Mucosa of rectum (tissue), 2 donors: Measurements from ENCODE around the gene PCDH9.

Source experiments
- H3K27ac ChIP-seq, 2 donors: one replicate each; pipeline ENCODE4 v1.7.0; 2013; ENCODE audit warnings: inconsistent platforms in 2 of 2, low read depth in 2 of 2, low read length in 2 of 2
- H3K27me3 ChIP-seq, 2 donors: one replicate each; pipeline ENCODE4 v1.7.0; 2013; ENCODE audit warnings: low read length in 2 of 2; ENCODE audit not compliant: control insufficient read depth in 2 of 2, insufficient read depth in 2 of 2
- H3K36me3 ChIP-seq, 2 donors: one replicate each; pipeline ENCODE4 v1.7.0; 2013; ENCODE audit warnings: low read length in 2 of 2; ENCODE audit not compliant: control insufficient read depth in 2 of 2, insufficient read depth in 2 of 2
- H3K4me1 ChIP-seq, 2 donors: one replicate each; pipeline ENCODE4 v1.7.0; 2013; ENCODE audit warnings: low read length in 2 of 2, mild to moderate bottlenecking in 1 of 2; ENCODE audit not compliant: control insufficient read depth in 2 of 2, insufficient read depth in 2 of 2
- H3K4me3 ChIP-seq, 2 donors: one replicate each; pipeline ENCODE4 v1.7.0; 2013; ENCODE audit warnings: low read length in 2 of 2
- H3K9ac ChIP-seq, 2 donors: one replicate each; pipeline ENCODE4 v1.7.0; 2013; ENCODE audit warnings: low read length in 2 of 2, low read depth in 1 of 2, mild to moderate bottlenecking in 1 of 2
- H3K9me3 ChIP-seq, 2 donors: one replicate each; pipeline ENCODE4 v1.7.0; 2013; ENCODE audit warnings: low read length in 2 of 2; ENCODE audit not compliant: control insufficient read depth in 2 of 2
- donor health status: healthy.
- donor health status: Normal muscosa, but diverticular disease.

PCDH9 gene

DNA sequence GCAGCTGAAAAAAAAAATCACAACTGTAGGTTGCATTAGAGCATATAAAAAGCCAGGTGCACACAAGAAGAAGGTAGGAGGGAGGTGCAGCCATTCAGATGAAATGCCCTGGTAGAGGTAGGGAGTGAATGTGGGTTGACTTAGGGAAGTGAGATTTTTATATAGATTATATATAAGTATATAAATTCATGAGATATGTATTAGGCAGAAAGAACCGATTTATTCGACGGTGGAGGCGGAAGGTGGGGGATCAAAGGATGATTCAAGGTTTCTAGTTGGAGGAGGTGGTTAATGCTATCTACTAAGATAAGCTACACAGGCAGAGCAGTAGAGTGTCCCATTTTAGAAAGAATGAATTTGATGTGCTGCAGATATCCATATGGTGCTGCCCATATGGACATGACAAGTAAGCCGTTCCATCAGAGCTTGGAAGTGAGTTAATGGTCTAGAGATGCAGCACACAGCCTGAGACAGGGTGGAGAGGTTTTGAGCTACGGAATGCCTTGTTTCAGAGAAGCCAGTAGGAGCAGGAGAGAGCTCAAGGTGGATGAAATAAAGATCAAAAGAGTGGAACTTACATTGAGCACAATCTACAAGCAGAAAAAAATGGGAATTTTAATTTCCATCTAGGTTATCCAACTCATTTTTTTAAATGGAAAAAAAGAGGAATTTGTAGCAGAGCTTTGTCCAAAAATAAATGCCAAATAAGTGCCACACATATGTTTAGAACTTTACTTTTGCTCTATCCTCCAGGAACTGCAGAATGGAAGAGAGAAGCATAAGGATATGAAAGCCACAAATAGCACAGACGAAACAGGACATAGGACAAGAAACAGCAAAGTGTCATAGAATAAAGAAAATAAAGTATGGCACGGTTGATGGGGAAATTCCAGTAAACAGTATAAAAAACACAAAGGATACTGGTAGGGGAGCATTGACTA lies 177.3 kb downstream of the PCDH9 start:
- Histone ChIP-seq H3K27ac (no peak overlapping the region), H3K9ac (no peak overlapping the region), H3K27me3 (no peaks in the 10 kb centered on the region), H3K9me3 (no peaks in the 10 kb centered on the region), H3K4me3 (no peak overlapping the region), H3K36me3 (no peaks in the 10 kb centered on the region), H3K4me1 (no peaks in the 10 kb centered on the region)

DNA sequence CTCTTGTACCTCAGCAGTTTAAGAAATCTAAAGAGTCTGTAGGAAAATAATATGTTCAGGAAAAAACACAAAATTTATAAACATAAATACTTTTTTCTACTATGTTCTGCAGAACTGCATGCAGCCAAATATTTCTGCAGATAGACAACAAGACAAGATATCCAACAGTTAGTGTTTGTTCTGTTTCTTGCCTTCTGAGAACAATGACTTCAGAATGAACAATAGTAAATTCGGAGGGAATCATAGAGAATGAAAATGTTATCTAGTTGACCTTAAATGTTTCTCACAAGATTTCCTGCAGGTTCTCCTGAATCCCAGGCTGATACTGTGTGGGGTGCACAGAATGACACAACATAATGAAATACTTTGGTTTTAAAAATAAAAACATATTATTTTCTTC lies 180.4 kb downstream of the PCDH9 start:
- no peaks in the 10 kb centered on the region for H3K27me3 ChIP-seq
- H3K9ac ChIP-seq: no peak overlapping the region
- H3K4me3 ChIP-seq: no peak overlapping the region
- H3K4me1 ChIP-seq: no peaks in the 10 kb centered on the region
- no peaks in the 10 kb centered on the region for H3K9me3 ChIP-seq
- no peak overlapping the region for H3K27ac ChIP-seq
- no peaks in the 10 kb centered on the region for H3K36me3 ChIP-seq

DNA sequence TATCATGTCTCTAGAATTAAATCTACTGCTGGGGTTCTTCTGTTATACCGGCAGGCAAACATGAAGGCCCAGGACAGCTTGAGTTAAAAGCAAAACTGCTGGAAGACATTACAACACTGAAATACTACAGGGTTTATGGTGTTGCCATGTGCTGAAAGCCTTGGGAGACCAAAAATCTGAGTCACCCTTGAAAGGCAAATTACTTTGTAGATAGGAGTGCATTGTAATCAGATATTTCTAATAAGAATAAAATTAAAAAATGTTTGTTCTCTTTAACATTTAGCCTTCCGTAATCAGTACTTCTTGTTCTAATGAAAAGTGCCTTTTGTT lies 181.3 kb downstream of the PCDH9 start:
- H3K9me3 ChIP-seq: no peaks in the 10 kb centered on the region
- no peaks in the 10 kb centered on the region for H3K36me3 ChIP-seq
- no peaks in the 10 kb centered on the region for H3K4me1 ChIP-seq
- no peak overlapping the region for H3K9ac ChIP-seq
- no peak overlapping the region for H3K27ac ChIP-seq
- H3K27me3 ChIP-seq: no peaks in the 10 kb centered on the region
- no peak overlapping the region for H3K4me3 ChIP-seq

- no peak overlapping the region for H3K4me3 ChIP-seq
- no peak overlapping the region for H3K27ac ChIP-seq
- no peak overlapping the region for H3K9ac ChIP-seq
- H3K36me3 ChIP-seq: no peaks in the 10 kb centered on the region
- H3K27me3 ChIP-seq: no peaks in the 10 kb centered on the region
- no peaks in the 10 kb centered on the region for H3K9me3 ChIP-seq
- no peaks in the 10 kb centered on the region for H3K4me1 ChIP-seq
These were observed 181.9 kb downstream of the PCDH9 start for GRCh38 chr13:67048084-67048820.

DNA sequence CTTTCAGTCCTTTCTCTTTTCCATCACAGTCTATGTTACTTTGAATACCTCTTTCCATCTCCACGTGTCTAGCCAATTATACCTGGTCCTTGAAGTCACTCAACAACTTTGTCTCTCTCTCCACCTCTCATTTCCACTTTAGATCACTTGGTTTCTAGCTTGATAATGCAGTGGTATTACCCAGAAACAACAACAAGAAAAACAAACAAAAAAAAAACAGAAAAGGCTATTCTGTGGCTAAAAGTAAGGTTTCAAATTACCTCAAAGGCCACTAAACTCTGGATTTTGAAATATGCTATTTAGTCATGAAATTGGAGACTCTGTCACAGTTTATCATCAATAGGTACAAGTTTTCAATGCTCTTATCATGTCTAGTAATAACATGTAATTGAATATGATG lies 184.8 kb downstream of the PCDH9 start:
- Histone ChIP-seq H3K27ac (no peak overlapping the region), H3K9ac (no peak overlapping the region), H3K27me3 (no peaks in the 10 kb centered on the region), H3K36me3 (no peaks in the 10 kb centered on the region), H3K9me3 (no peaks in the 10 kb centered on the region), H3K4me3 (no peak overlapping the region), H3K4me1 (no peaks in the 10 kb centered on the region)

DNA sequence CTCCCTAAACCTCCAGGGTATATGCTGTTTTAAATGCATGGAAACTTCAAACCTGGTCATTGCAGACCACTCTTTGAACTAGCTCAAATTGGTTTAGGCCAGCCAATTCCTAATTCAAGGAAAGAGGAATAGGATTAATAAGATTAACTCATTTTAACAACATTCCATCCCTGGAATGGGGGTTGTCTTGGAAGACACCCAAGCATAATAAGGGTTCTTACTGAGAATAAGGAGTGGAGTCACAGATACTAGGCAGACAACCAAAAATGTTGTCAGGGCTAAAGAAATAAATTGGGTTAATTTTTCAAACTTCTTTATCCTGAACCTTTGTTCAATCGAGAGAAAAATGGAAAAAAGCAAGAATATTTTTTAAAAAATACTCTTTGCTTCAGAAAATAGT lies 186.2 kb downstream of the PCDH9 start:
- H3K4me3 ChIP-seq: no peak overlapping the region
- H3K9ac ChIP-seq: no peak overlapping the region
- H3K36me3 ChIP-seq: no peaks in the 10 kb centered on the region
- H3K9me3 ChIP-seq: no peaks in the 10 kb centered on the region
- H3K4me1 ChIP-seq: no peaks in the 10 kb centered on the region
- H3K27me3 ChIP-seq: no peaks in the 10 kb centered on the region
- no peak overlapping the region for H3K27ac ChIP-seq

GRCh38 chr13:67042556-67042955 lies 187.6 kb downstream of the PCDH9 start:
- no peaks in the 10 kb centered on the region for H3K36me3 ChIP-seq
- H3K4me1 ChIP-seq: no peaks in the 10 kb centered on the region
- H3K9me3 ChIP-seq: no peaks in the 10 kb centered on the region
- no peak overlapping the region for H3K4me3 ChIP-seq
- no peak overlapping the region for H3K9ac ChIP-seq
- H3K27ac ChIP-seq: no peak overlapping the region
- no peaks in the 10 kb centered on the region for H3K27me3 ChIP-seq

DNA sequence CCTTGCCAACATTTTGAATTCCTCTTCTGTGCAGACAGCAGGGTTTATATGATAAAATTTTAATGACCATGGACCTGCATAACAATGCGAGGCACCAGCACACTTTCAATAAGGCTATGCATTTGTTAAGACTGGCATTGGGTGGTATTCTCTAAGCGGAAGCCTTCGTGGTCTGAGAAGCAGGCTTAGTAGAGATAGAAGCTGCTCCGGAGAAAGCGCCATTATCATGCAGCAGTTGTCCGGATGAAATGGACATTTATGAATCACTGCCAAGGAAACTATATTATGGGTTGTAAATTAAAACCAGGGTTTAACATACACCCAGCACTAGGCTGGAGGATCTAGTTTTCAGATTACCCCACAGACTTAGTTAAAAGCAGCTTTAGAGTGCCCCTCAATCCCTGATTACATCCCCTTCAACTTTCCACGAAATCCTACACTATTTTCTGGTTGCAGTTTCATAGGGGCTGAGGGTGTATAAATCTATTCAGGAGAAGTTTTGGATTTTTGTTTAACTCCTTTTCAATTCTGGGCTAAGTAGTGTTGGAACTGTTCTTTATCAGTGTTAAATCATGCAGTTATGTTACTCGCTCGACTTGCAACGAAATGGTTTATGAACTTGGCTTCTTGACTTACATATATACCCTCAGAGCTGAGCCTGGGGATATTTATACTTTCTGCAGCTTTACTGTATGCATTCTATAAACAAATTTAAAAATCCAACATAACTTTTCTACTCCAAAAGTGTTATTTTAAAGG lies 193.3 kb downstream of the PCDH9 start:
- Histone ChIP-seq H3K27ac (no peak overlapping the region), H3K9ac (no peak overlapping the region), H3K27me3 (no peaks in the 10 kb centered on the region), H3K4me1 (no peaks in the 10 kb centered on the region), H3K4me3 (no peak overlapping the region), H3K9me3 (no peaks in the 10 kb centered on the region), H3K36me3 (no peaks in the 10 kb centered on the region)

DNA sequence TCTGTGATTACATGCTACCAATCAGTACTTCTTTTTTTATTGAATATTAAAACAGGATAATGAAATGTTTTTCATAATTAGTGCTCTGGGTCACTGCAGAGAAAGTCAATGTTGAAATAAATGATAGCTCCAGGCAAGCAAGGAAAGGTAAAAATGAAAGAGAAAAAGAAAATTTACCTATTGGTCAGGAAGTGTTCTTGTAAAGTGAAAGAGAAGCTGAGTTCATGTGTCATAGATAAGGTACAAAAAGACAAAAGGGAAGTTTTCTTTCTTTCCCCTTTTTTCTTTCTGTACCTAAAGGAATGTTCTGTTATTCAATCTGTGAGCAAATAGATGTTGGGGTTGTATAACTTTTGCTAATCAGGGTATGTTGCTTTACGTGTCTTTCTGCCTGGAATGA lies 197.0 kb downstream of the PCDH9 start:
- no peak overlapping the region for H3K27ac ChIP-seq
- H3K9me3 ChIP-seq: no peaks in the 10 kb centered on the region
- H3K9ac ChIP-seq: no peak overlapping the region
- no peaks in the 10 kb centered on the region for H3K36me3 ChIP-seq
- no peak overlapping the region for H3K4me3 ChIP-seq
- H3K4me1 ChIP-seq: no peaks in the 10 kb centered on the region
- no peaks in the 10 kb centered on the region for H3K27me3 ChIP-seq
